H1 (cell line): Measurements from ENCODE around the gene CACNB2. TPM values are rescaled to one million over a fixed set of nuclear protein-coding genes. Genes with fewer than 3 reads are reported as not detected.

Source experiments
- CTCF ChIA-PET: fragments of 300-600 bp; sonication (Branson Sonifier 250); formaldehyde crosslinking; loops from one replicate; lab custom pipeline; 2021; ENCODE audit not compliant: partially characterized antibody; lab: Charles Lee
- POLR2A ChIA-PET: fragments of 300-600 bp; sonication (Branson Sonifier 250); formaldehyde crosslinking; loops from one replicate; lab custom pipeline; 2021; ENCODE audit warnings: inconsistent platforms; ENCODE audit not compliant: partially characterized antibody; lab: Charles Lee
- DNase-seq, 2 experiments: peaks; one replicate each; pipeline versions ENCODE4 v3.0.0 to v3.0.0-alpha.2; 2010 to 2022; ENCODE audit warnings: low spot score in 2 of 2, low read depth in 1 of 2, mixed read lengths in 1 of 2
- FAIRE-seq: peaks from 2 replicates; lab custom pipeline; 2011; peaks lifted over from hg19 to GRCh38; lab: Jason Lieb, UNC
- H2AFZ ChIP-seq: 2 replicates; pipeline ENCODE4 v1.8.1; 2012; ENCODE audit warnings: low read length, inconsistent platforms
- H2AK5ac ChIP-seq: 2 replicates; pipeline ENCODE4 v1.6.1; 2013; ENCODE audit warnings: low read depth, low read length
- H2BK120ac ChIP-seq: replicated peaks from 2 replicates; pipeline ENCODE3; 2013; ENCODE audit warnings: low read depth, low read length, inconsistent platforms
- H2BK12ac ChIP-seq: 2 replicates; pipeline ENCODE4 v1.6.1; 2013; ENCODE audit warnings: low read depth, low read length
- H2BK15ac ChIP-seq: 2 replicates; pipeline ENCODE4 v1.6.1; 2013; ENCODE audit warnings: low read length
- H2BK20ac ChIP-seq: 2 replicates; pipeline ENCODE4 v1.6.1; 2013; ENCODE audit warnings: low read length
- H2BK5ac ChIP-seq: 2 replicates; pipeline ENCODE4 v1.6.1; 2013; ENCODE audit warnings: low read depth, low read length
- H3K14ac ChIP-seq: 2 replicates; pipeline ENCODE4 v1.6.1; 2013; ENCODE audit warnings: inconsistent platforms; ENCODE audit not compliant: insufficient read length
- H3K18ac ChIP-seq: 2 replicates; pipeline ENCODE4 v1.6.1; 2013; ENCODE audit warnings: low read length; ENCODE audit errors: extremely low read depth
- H3K23ac ChIP-seq: 2 replicates; pipeline ENCODE4 v1.6.1; 2013; ENCODE audit warnings: inconsistent platforms; ENCODE audit not compliant: insufficient read length
- H3K23me2 ChIP-seq: 2 replicates; pipeline ENCODE4 v1.6.1; 2013; ENCODE audit warnings: low read depth, low read length
- H3K27ac ChIP-seq: 2 replicates; pipeline ENCODE4 v1.6.1; 2011; ENCODE audit warnings: low read depth, low read length, inconsistent platforms
- H3K27me3 ChIP-seq, 4 experiments: replicated peaks in 1 of 4; 1 replicate in 1 of 4; 2 replicates in 3 of 4; pipeline versions ENCODE4 v1.6.1 to v1.8.1; 2011 to 2013; ENCODE audit warnings: low read length in 3 of 4, mild to moderate bottlenecking in 3 of 4, inconsistent platforms in 2 of 4, mixed read lengths in 2 of 4, moderate library complexity in 1 of 4; ENCODE audit not compliant: control insufficient read depth in 3 of 4, insufficient read depth in 3 of 4; ENCODE audit errors: extremely low read depth in 1 of 4
- H3K36me3 ChIP-seq, 4 experiments: 2 replicates each; pipeline versions ENCODE4 v1.6.1 to v1.8.1; 2011 to 2013; ENCODE audit warnings: mild to moderate bottlenecking in 4 of 4, low read length in 3 of 4, moderate library complexity in 2 of 4, control low read depth in 1 of 4, inconsistent platforms in 1 of 4; ENCODE audit not compliant: insufficient read depth in 4 of 4, control insufficient read depth in 2 of 4
- H3K4ac ChIP-seq: replicated peaks from 2 replicates; pipeline ENCODE3; 2013; ENCODE audit warnings: low read length, low read depth, mixed read lengths, inconsistent platforms; ENCODE audit not compliant: insufficient read length
- H3K4me1 ChIP-seq, 4 experiments: replicated peaks in 1 of 4; 1 replicate in 1 of 4; 2 replicates in 3 of 4; pipeline versions ENCODE4 v1.6.1 to v1.8.1; 2011 to 2013; ENCODE audit warnings: low read length in 3 of 4, inconsistent platforms in 2 of 4, mixed read lengths in 1 of 4; ENCODE audit not compliant: insufficient read depth in 4 of 4, control insufficient read depth in 3 of 4
- H3K4me2 ChIP-seq, 2 experiments: 2 replicates each; pipeline versions ENCODE4 v1.6.1 to v1.8.1; 2011 to 2013; ENCODE audit warnings: low read depth in 2 of 2, low read length in 2 of 2, control low read depth in 1 of 2, inconsistent platforms in 1 of 2, mild to moderate bottlenecking in 1 of 2; ENCODE audit not compliant: insufficient read depth in 1 of 2
- H3K4me3 ChIP-seq, 4 experiments: fragments of 200-600, 300-600 bp in 1 of 4; sonication (generic), shearing (Covaris generic), sonication (Bioruptor Twin) in 1 of 4; 2 replicates each; pipeline versions ENCODE4 v1.5.1 to v1.8.1; 2011 to 2016; ENCODE audit warnings: low read length in 4 of 4, low read depth in 3 of 4, control low read depth in 2 of 4, inconsistent platforms in 2 of 4, mild to moderate bottlenecking in 2 of 4, mixed read lengths in 1 of 4, moderate library complexity in 1 of 4; ENCODE audit not compliant: insufficient read depth in 2 of 4; ENCODE audit errors: extremely low read depth in 1 of 4
- H3K56ac ChIP-seq: replicated peaks from 2 replicates; pipeline ENCODE3; 2013; ENCODE audit warnings: low read depth, mild to moderate bottlenecking, mixed read lengths, low read length, inconsistent platforms; ENCODE audit not compliant: insufficient read length
- H3K79me1 ChIP-seq: 2 replicates; pipeline ENCODE4 v1.6.1; 2013; ENCODE audit warnings: low read depth, low read length, control low read depth
- H3K79me2 ChIP-seq, 2 experiments: 2 replicates each; pipeline versions ENCODE4 v1.6.1 to v1.8.1; 2012 to 2013; ENCODE audit warnings: low read length in 2 of 2, mild to moderate bottlenecking in 2 of 2, inconsistent platforms in 1 of 2; ENCODE audit not compliant: insufficient read depth in 2 of 2, control insufficient read depth in 1 of 2
- H3K9ac ChIP-seq, 4 experiments: replicated peaks in 1 of 4; 1 replicate in 1 of 4; 2 replicates in 3 of 4; pipeline versions ENCODE4 v1.6.1 to v1.8.1; 2011 to 2013; ENCODE audit warnings: low read depth in 3 of 4, low read length in 3 of 4, control low read depth in 2 of 4, mild to moderate bottlenecking in 2 of 4, moderate library complexity in 2 of 4, inconsistent platforms in 1 of 4; ENCODE audit errors: extremely low read depth in 1 of 4
- H3K9me3 ChIP-seq, 2 experiments: 2 replicates each; pipeline versions ENCODE4 v1.6.1 to v1.8.1; 2012 to 2013; ENCODE audit warnings: mild to moderate bottlenecking in 2 of 2, moderate library complexity in 2 of 2, control low read depth in 1 of 2, inconsistent platforms in 1 of 2, low read depth in 1 of 2, low read length in 1 of 2, mixed read lengths in 1 of 2; ENCODE audit not compliant: insufficient read depth in 2 of 2
- H4K20me1 ChIP-seq, 2 experiments: replicated peaks in 1 of 2; 2 replicates each; pipeline versions ENCODE3 to v1.8.1; 2011 to 2013; ENCODE audit warnings: inconsistent platforms in 2 of 2, low read length in 2 of 2, mild to moderate bottlenecking in 1 of 2; ENCODE audit not compliant: insufficient read depth in 2 of 2, control insufficient read depth in 1 of 2
- H4K5ac ChIP-seq: 2 replicates; pipeline ENCODE4 v1.6.1; 2013; ENCODE audit warnings: low read length, low read depth, mixed read lengths, inconsistent platforms; ENCODE audit not compliant: insufficient read length
- H4K8ac ChIP-seq: 2 replicates; pipeline ENCODE4 v1.8.0; 2013; ENCODE audit warnings: mild to moderate bottlenecking, moderate library complexity, low read length, inconsistent platforms; ENCODE audit not compliant: insufficient read depth; ENCODE audit errors: extremely low read depth
- H4K91ac ChIP-seq: replicated peaks from 2 replicates; pipeline ENCODE3; 2013; ENCODE audit warnings: low read length, mixed read lengths, inconsistent platforms; ENCODE audit not compliant: insufficient read length
- BACH1 ChIP-seq: IDR thresholded peaks from 2 replicates; pipeline ENCODE4 v1.6.1; 2012; ENCODE audit warnings: low read length, improper control_type of control experiment
- CBX5 ChIP-seq: fragments of 300-800, 300-1000 bp; sonication (generic); IDR thresholded peaks from 2 replicates; pipeline ENCODE4 v1.7.1; 2016; ENCODE audit warnings: antibody characterized with exemption, low read length, low read depth
- CHD2 ChIP-seq: IDR thresholded peaks from 2 replicates; pipeline ENCODE4 v1.6.1; 2012; ENCODE audit warnings: low read length, improper control_type of control experiment
- EGR1 ChIP-seq: IDR thresholded peaks from 2 replicates; pipeline ENCODE4 v1.6.1; 2011; ENCODE audit warnings: low read depth, low read length, borderline replicate concordance
- KDM4A ChIP-seq: IDR thresholded peaks from one replicate; pipeline ENCODE4 v1.7.1; 2012; ENCODE audit warnings: low read depth, mild to moderate bottlenecking, moderate library complexity, low read length, inconsistent platforms; ENCODE audit not compliant: severe bottlenecking
- PHF8 ChIP-seq: fragments of 200-600 bp; sonication (generic); conservative IDR thresholded peaks from 2 replicates; pipeline ENCODE4 v1.7.1; 2012; ENCODE audit warnings: low read depth, mild to moderate bottlenecking, inconsistent platforms, low read length, moderate library complexity
- POU5F1 ChIP-seq: IDR thresholded peaks from 2 replicates; pipeline ENCODE4 v1.6.1; 2011; ENCODE audit warnings: low read depth, mild to moderate bottlenecking, low read length, moderate library complexity
- RNF2 ChIP-seq: fragments of 200-900, 300-1000 bp; sonication (generic); IDR thresholded peaks from 2 replicates; pipeline ENCODE4 v1.7.1; 2016; ENCODE audit warnings: borderline replicate concordance, low read depth, mild to moderate bottlenecking, antibody characterized with exemption, low read length; ENCODE audit not compliant: poor library complexity, severe bottlenecking; ENCODE audit errors: missing control alignments
- SIN3A ChIP-seq, 2 experiments: IDR thresholded peaks in 1 of 2; conservative IDR thresholded peaks in 1 of 2; 2 replicates each; pipeline ENCODE4 v1.6.1; 2011 to 2012; ENCODE audit warnings: low read length in 2 of 2, improper control_type of control experiment in 1 of 2, low read depth in 1 of 2, mild to moderate bottlenecking in 1 of 2
- TAF7 ChIP-seq: optimal IDR thresholded peaks from 2 replicates; pipeline ENCODE3; 2011; ENCODE audit warnings: low read depth, mild to moderate bottlenecking, inconsistent platforms, low read length, moderate library complexity, borderline replicate concordance
- TBP ChIP-seq: IDR thresholded peaks from 2 replicates; pipeline ENCODE4 v1.6.1; 2011; ENCODE audit warnings: low read depth, low read length, improper control_type of control experiment
- TCF12 ChIP-seq: IDR thresholded peaks from 2 replicates; pipeline ENCODE4 v1.6.1; 2011; ENCODE audit warnings: low read depth, mild to moderate bottlenecking, low read length
- TEAD4 ChIP-seq: IDR thresholded peaks from 2 replicates; pipeline ENCODE4 v1.6.1; 2012; ENCODE audit warnings: low read depth, low read length, inconsistent platforms, mixed read lengths
- whole genome bisulfite sequencing, 2 experiments: shearing (Covaris generic) in 1 of 2; methylation state at CpG; one replicate each; pipeline versions ENCODE4 v1.1.6 to v1.1.7; 2013 to 2015; ENCODE audit warnings: low lambda C conversion rate in 2 of 2, mixed read lengths in 2 of 2, inconsistent platforms in 1 of 2, low coverage in 1 of 2, missing lambda C conversion rate in 1 of 2; ENCODE audit not compliant: insufficient replicate concordance in 2 of 2, insufficient coverage in 1 of 2, insufficient read length in 1 of 2; ENCODE audit errors: extremely low coverage in 1 of 2, missing lambda C conversion rate in 1 of 2; 5-methylcytosine and 5-hydroxymethylcytosine counted together
- polyA plus RNA-seq, 7 experiments: library from polyadenylated mRNA; depleted of rRNA in 3 of 7; stranded (reverse) in 5 of 7; unstranded in 2 of 7; fragments of >200 nt in 5 of 7; fragments of 200-250 nt in 2 of 7; gene quantifications; 1 replicate in 5 of 7; 2 replicates in 1 of 7; 4 replicates in 1 of 7; pipeline versions ENCODE4 v1.2.1 to v1.2.3, GENCODE V29; 2011 to 2013; ENCODE audit warnings: missing spikeins in 2 of 7, mixed read lengths in 2 of 7
- total RNA-seq: library from RNA; stranded (reverse); fragmentation: NEBNext Ultra II Directional; extraction: Animal tissue kit (Norgen Biotek cat#: 25700); gene quantifications from 2 replicates; pipeline ENCODE4 v1.2.1, GENCODE V29; 2021

The CACNB2 gene
- total and polyA plus RNA-seq, 2 of the 8 experiments (the other 6 are each of a cell fraction or from before 2014, with no cell fraction given), result 2.4 to 3.2 TPM

- H3K18ac ChIP-seq, result no peak overlapping the region; the same call in 1 of the 2 replicates
- no peak overlapping the region for H3K27ac ChIP-seq
Measured at GRCh38 chr10:18478354-18478753, 338.1 kb downstream of the CACNB2 start.

More at GRCh38 chr10:18478354-18478753, 338.1 kb downstream of the CACNB2 start:
- Histone ChIP-seq H3K14ac (no peak overlapping the region), H2BK15ac (no peak overlapping the region), H3K27me3 (no peaks in the 10 kb centered on the region), H3K36me3 (no peaks in the 10 kb centered on the region), H2BK120ac (no peak overlapping the region), H3K4ac (no peak overlapping the region), H3K23me2 (no peaks in the 10 kb centered on the region), H3K4me2 (no peak overlapping the region), H4K91ac (no peak overlapping the region), H2BK20ac (no peak overlapping the region), H3K79me2 (no peaks in the 10 kb centered on the region), H2BK12ac (no peak overlapping the region), H2BK5ac (no peak overlapping the region), H3K4me1 (peaks cover 0 to 8% (median 2%) of the 10 kb centered on the region in 4 experiments; a peak in 3 of 7 replicates), H4K5ac (no peak overlapping the region), H3K4me3 (no peak overlapping the region), H2AFZ (no peak overlapping the region), H4K8ac (no peak overlapping the region), H3K79me1 (no peaks in the 10 kb centered on the region), H3K56ac (no peak overlapping the region), H3K9me3 (no peaks in the 10 kb centered on the region), H3K9ac (no peak overlapping the region), H4K20me1 (no peaks in the 10 kb centered on the region), H2AK5ac (no peak overlapping the region), H3K23ac (no peak overlapping the region)
- ChIA-PET CTCF (no interaction called here), POLR2A (no interaction called here)
- no peak for FAIRE-seq
- WGBS, 2 experiments, result 83% methylated on average over 3 of the region's 3 CpGs; no CpG with 5 or more reads in 1 of the 2 experiments
- no peak for DNase-seq
- TF ChIP-seq CBX5 (no peak), BACH1 (no peak), RNF2 (no peak), POU5F1 (no peak), TEAD4 (no peak), TCF12 (no peak), TBP (no peak), SIN3A (conservative IDR thresholded peaks at IDR 0.05 in 1 of 2, IDR thresholded peaks at IDR 0.05 in 1 of 2; ENCODE audit: low read depth in 1 of 2, low read length in 2 of 2) (no peak), CHD2 (no peak), KDM4A (no peak), TAF7 (no peak), PHF8 (no peak), EGR1 (no peak)
